ENCODE results near the gene CEP162. TPM values are rescaled to one million over a fixed set of nuclear protein-coding genes. Genes with fewer than 3 reads are reported as not detected.

Gene CEP162
- total RNA-seq, 1 experiment from 2014 or later = 7.3 TPM

GRCh38 chr6:84182001-84182400, 45.4 kb downstream of the CEP162 start:
- H3K4me3 ChIP-seq (ENCODE audit: low read depth, low read length) = no peak overlapping the region
- H3K27me3 ChIP-seq (replicated peaks; ENCODE audit: control insufficient read depth, insufficient read depth, low read length) = no peaks in the 10 kb centered on the region
- H3K27ac Mint-ChIP-seq (ENCODE audit: unreplicated experiment) = no peak overlapping the region
- H3K36me3 Mint-ChIP-seq (ENCODE audit: insufficient read depth, unreplicated experiment) = no peaks in the 10 kb centered on the region
- ChIA-PET CTCF (no interaction called here), POLR2A (no interaction called here)
- no peak for DNase-seq
- no peaks in the 10 kb centered on the region for H3K36me3 ChIP-seq (ENCODE audit: control insufficient read depth, insufficient read depth, low read length)
- no peaks in the 10 kb centered on the region for H3K4me1 Mint-ChIP-seq (ENCODE audit: low read depth, unreplicated experiment)
- no TSS peak for BruUV-seq (replicated peaks)
- H3K9me3 ChIP-seq = no peaks in the 10 kb centered on the region
- no peak for TF ChIP-seq CTCF (IDR thresholded peaks at IDR 0.05; ENCODE audit: insufficient read depth in 1 of 2, low read depth in 1 of 2, low read length in 1 of 2, severe bottlenecking in 1 of 2, unreplicated experiment in 1 of 2)
- intact Hi-C loops (cut with micrococcal nuclease; ENCODE audit: unreplicated experiment) = no loop called here
- no peaks in the 10 kb centered on the region for H3K9me3 Mint-ChIP-seq (ENCODE audit: unreplicated experiment)
- H3K4me3 Mint-ChIP-seq (ENCODE audit: unreplicated experiment) = no peak overlapping the region
- H3K4me1 ChIP-seq = no peaks in the 10 kb centered on the region
- no peaks in the 10 kb centered on the region for H3K27me3 Mint-ChIP-seq (ENCODE audit: insufficient read depth, unreplicated experiment)

- Mint-ChIP-seq H3K4me1 (ENCODE audit: low read depth, unreplicated experiment) (peaks cover 18% of the 10 kb centered on the region), H3K36me3 (ENCODE audit: insufficient read depth, unreplicated experiment) (no peaks in the 10 kb centered on the region), H3K4me3 (ENCODE audit: unreplicated experiment) (no peak overlapping the region), H3K27me3 (ENCODE audit: insufficient read depth, unreplicated experiment) (no peaks in the 10 kb centered on the region), H3K9me3 (ENCODE audit: unreplicated experiment) (no peaks in the 10 kb centered on the region), H3K27ac (ENCODE audit: unreplicated experiment) (no peak overlapping the region)
- POLR2A ChIA-PET = no interaction called here
- H3K27me3 ChIP-seq (replicated peaks; ENCODE audit: control insufficient read depth, insufficient read depth, low read length) = no peaks in the 10 kb centered on the region
- H3K36me3 ChIP-seq (ENCODE audit: control insufficient read depth, insufficient read depth, low read length) = no peaks in the 10 kb centered on the region; the same call in 1 of the 2 replicates
- peaks cover 19% of the 10 kb centered on the region for H3K4me1 ChIP-seq
- intact Hi-C loops (cut with micrococcal nuclease; ENCODE audit: unreplicated experiment) = loop anchor here (10.0 kb wide), 1 partner anchor 222 kb away; no protein-coding TSS in a partner anchor
- H3K4me3 ChIP-seq (ENCODE audit: low read depth, low read length) = no peak overlapping the region
- CTCF ChIA-PET = no interaction called here
- no peak for DNase-seq
- H3K9me3 ChIP-seq = no peaks in the 10 kb centered on the region
- TF ChIP-seq CTCF (IDR thresholded peaks at IDR 0.05; ENCODE audit: insufficient read depth in 1 of 2, low read depth in 1 of 2, low read length in 1 of 2, severe bottlenecking in 1 of 2, unreplicated experiment in 1 of 2) = no peak
- BruUV-seq (replicated peaks) = no TSS peak
These were observed 50.2 kb downstream of the CEP162 start for GRCh38 chr6:84177241-84177640.

- peak overlapping the region; percentile 43 for H3K4me3 Mint-ChIP-seq (ENCODE audit: unreplicated experiment)
- no peaks in the 10 kb centered on the region; the same call in 1 of the 2 replicates for H3K36me3 ChIP-seq (ENCODE audit: control insufficient read depth, insufficient read depth, low read length)
- H3K27ac Mint-ChIP-seq (ENCODE audit: unreplicated experiment) = peak overlapping the region; percentile 90
- no TSS peak for BruUV-seq (replicated peaks)
- H3K4me1 ChIP-seq = peaks cover 38% of the 10 kb centered on the region
- CTCF ChIA-PET = no interaction called here
- no peaks in the 10 kb centered on the region for H3K27me3 ChIP-seq (replicated peaks; ENCODE audit: control insufficient read depth, insufficient read depth, low read length)
- no peaks in the 10 kb centered on the region for H3K9me3 Mint-ChIP-seq (ENCODE audit: unreplicated experiment)
- no peak for TF ChIP-seq CTCF (IDR thresholded peaks at IDR 0.05; ENCODE audit: insufficient read depth in 1 of 2, low read depth in 1 of 2, low read length in 1 of 2, severe bottlenecking in 1 of 2, unreplicated experiment in 1 of 2)
- no peaks in the 10 kb centered on the region for H3K27me3 Mint-ChIP-seq (ENCODE audit: insufficient read depth, unreplicated experiment)
- H3K9me3 ChIP-seq = no peaks in the 10 kb centered on the region
- H3K36me3 Mint-ChIP-seq (ENCODE audit: insufficient read depth, unreplicated experiment) = peaks cover 6% of the 10 kb centered on the region
- POLR2A ChIA-PET = no interaction called here
- intact Hi-C loops (cut with micrococcal nuclease; ENCODE audit: unreplicated experiment) = loop anchor here (1.0 to 10.0 kb wide), 2 partner anchors 77 to 218 kb away; no protein-coding TSS in a partner anchor
- no peak overlapping the region for H3K4me3 ChIP-seq (ENCODE audit: low read depth, low read length)
- H3K4me1 Mint-ChIP-seq (ENCODE audit: low read depth, unreplicated experiment) = peaks cover 23% of the 10 kb centered on the region
- DNase-seq = peak in 1 of 2 experiments; percentile 64
These were observed 54.9 kb downstream of the CEP162 start for GRCh38 chr6:84172574-84172973.

Data from Caco-2 (cell line).